ENCODE data around the gene RHOT2.
A peak's percentile ranks its signal among the peaks of the same experiment; 100 is the strongest.

RHOT2 gene

GRCh38 chr16:635573-636205 lies 32.2 kb upstream of the RHOT2 start:
- Histone ChIP-seq H3K4me2 (ENCODE audit: low read length) (peak overlapping the region; percentile 100), H3K9ac (peak overlapping the region; percentile 47), H3K27ac (peak overlapping the region; percentile 91), H3K36me3 (ENCODE audit: control insufficient read depth, insufficient read depth, low read length) (no peaks in the 10 kb centered on the region), H3K27me3 (ENCODE audit: control insufficient read depth, insufficient read depth, low read length) (peaks cover 3% of the 10 kb centered on the region), H3K4me1 (peaks cover 2% of the 10 kb centered on the region), H3K9me3 (ENCODE audit: control insufficient read depth, low read length) (no peaks in the 10 kb centered on the region), H3K79me2 (no peaks in the 10 kb centered on the region), H3K4me3 (ENCODE audit: low read depth, low read length) (peak overlapping the region; percentile 100), H2AFZ (peak overlapping the region; percentile 94)
- no peak for TF ChIP-seq CTCF (IDR thresholded peaks at IDR 0.05)

GRCh38 chr16:636206-637080 lies 31.5 kb upstream of the RHOT2 start, which contains the start of gene METTL26:
Gene METTL26 (minus strand): TSS chr16:636305. CDS start chr16:636290, 15 bp downstream.
- Histone ChIP-seq H3K4me3 (ENCODE audit: low read depth, low read length) (peak within 1 kb of the TSS; percentile 100), H3K9ac (peak within 1 kb of the TSS; percentile 47)

GRCh38 chr16:637081-638018 lies 30.6 kb upstream of the RHOT2 start:
- Histone ChIP-seq H3K4me2 (ENCODE audit: low read length) (peak overlapping the region; percentile 100), H3K9me3 (ENCODE audit: control insufficient read depth, low read length) (no peaks in the 10 kb centered on the region), H3K27ac (peak overlapping the region; percentile 91), H3K27me3 (ENCODE audit: control insufficient read depth, insufficient read depth, low read length) (peaks cover 3% of the 10 kb centered on the region), H3K9ac (no peak overlapping the region), H2AFZ (peak overlapping the region; percentile 76), H3K4me1 (peaks cover 2% of the 10 kb centered on the region), H3K79me2 (no peaks in the 10 kb centered on the region), H3K4me3 (ENCODE audit: low read depth, low read length) (peak overlapping the region; percentile 100), H3K36me3 (ENCODE audit: control insufficient read depth, insufficient read depth, low read length) (no peaks in the 10 kb centered on the region)
- no peak for TF ChIP-seq CTCF (IDR thresholded peaks at IDR 0.05)

More at GRCh38 chr16:636206-637080, 31.5 kb upstream of the RHOT2 start, which contains the start of gene METTL26:
- Histone ChIP-seq H3K4me1 (peaks cover 2% of the 10 kb centered on the region), H3K4me2 (ENCODE audit: low read length) (peak within 1 kb of the TSS; percentile 100), H3K27ac (peak within 1 kb of the TSS; percentile 91), H3K27me3 (ENCODE audit: control insufficient read depth, insufficient read depth, low read length) (peaks cover 3% of the 10 kb centered on the region), H3K36me3 (ENCODE audit: control insufficient read depth, insufficient read depth, low read length) (no peaks in the 10 kb centered on the region), H3K9me3 (ENCODE audit: control insufficient read depth, low read length) (no peaks in the 10 kb centered on the region), H3K79me2 (no peaks in the 10 kb centered on the region), H2AFZ (peak within 1 kb of the TSS; percentile 94)
- TF ChIP-seq CTCF (IDR thresholded peaks at IDR 0.05): peak; percentile 6

- peaks cover 7% of the 10 kb centered on the region for H3K4me1 ChIP-seq
- no peak overlapping the region for H3K9ac ChIP-seq
- H3K9me3 ChIP-seq (ENCODE audit: control insufficient read depth, low read length): no peaks in the 10 kb centered on the region
- H3K27ac ChIP-seq: peak overlapping the region; percentile 24
- peaks cover 6% of the 10 kb centered on the region for H3K79me2 ChIP-seq
- no peak for TF ChIP-seq CTCF (IDR thresholded peaks at IDR 0.05)
- no peak overlapping the region for H3K4me3 ChIP-seq (ENCODE audit: low read depth, low read length)
- no peaks in the 10 kb centered on the region for H3K36me3 ChIP-seq (ENCODE audit: control insufficient read depth, insufficient read depth, low read length)
- H3K27me3 ChIP-seq (ENCODE audit: control insufficient read depth, insufficient read depth, low read length): peaks cover 3% of the 10 kb centered on the region
- H2AFZ ChIP-seq: no peak overlapping the region
- no peak overlapping the region for H3K4me2 ChIP-seq (ENCODE audit: low read length)
Observed at GRCh38 chr16:638034-638543, 29.8 kb upstream of the RHOT2 start.

Measured in parathyroid adenoma (tissue), 2 donors.